Activated CD8-positive, alpha-beta memory T cell treated with anti-CD3 and anti-CD28 coated beads for 24 hours (primary cell): ENCODE results near the gene GOLT1A.
"Not testable (repeated sequence)": the region's sequence is repeated elsewhere in the genome, so short reads cannot be mapped to it uniquely, and the experiment has no call there.

ENCODE experiments used
- DNase-seq: peaks from one replicate; pipeline ENCODE4 v3.0.0-alpha.2; 2020

GOLT1A gene

GRCh38 chr1:204246876-204247275 lies 33.1 kb upstream of the GOLT1A start:
- no peak for DNase-seq

GRCh38 chr1:204242920-204243319 lies 29.1 kb upstream of the GOLT1A start:
- no peak for DNase-seq

GRCh38 chr1:204241914-204242313 lies 28.1 kb upstream of the GOLT1A start:
- DNase-seq, result no peak

- DNase-seq, result no peak
Observed at GRCh38 chr1:204241050-204241449, 27.3 kb upstream of the GOLT1A start.

GRCh38 chr1:204240233-204240632 lies 26.4 kb upstream of the GOLT1A start:
- no peak for DNase-seq

- not testable (repeated sequence) for DNase-seq
Observed at GRCh38 chr1:204239401-204239800, 25.6 kb upstream of the GOLT1A start.

- not testable (repeated sequence) for DNase-seq
Observed at GRCh38 chr1:204238520-204238919, 24.7 kb upstream of the GOLT1A start.

GRCh38 chr1:204237515-204237914 lies 23.7 kb upstream of the GOLT1A start:
- DNase-seq, result not testable (repeated sequence)

GRCh38 chr1:204232526-204232925 lies 18.7 kb upstream of the GOLT1A start:
- DNase-seq, result no peak

- no peak for DNase-seq
Observed at GRCh38 chr1:204230211-204230610, 16.4 kb upstream of the GOLT1A start.

GRCh38 chr1:204228896-204229295 lies 15.1 kb upstream of the GOLT1A start:
- DNase-seq, result no peak

GRCh38 chr1:204227996-204228785 lies 14.4 kb upstream of the GOLT1A start:
- DNase-seq, result no peak

- DNase-seq, result no peak
Observed at GRCh38 chr1:204227351-204227750, 13.6 kb upstream of the GOLT1A start.

GRCh38 chr1:204225841-204226735 lies 12.3 kb upstream of the GOLT1A start:
- DNase-seq, result no peak

- no peak for DNase-seq
Observed at GRCh38 chr1:204224655-204225054, 10.9 kb upstream of the GOLT1A start.

- no peak for DNase-seq
Observed at GRCh38 chr1:204223129-204223860, 9.5 kb upstream of the GOLT1A start.

GRCh38 chr1:204222764-204223055 lies 8.9 kb upstream of the GOLT1A start:
- no peak for DNase-seq

GRCh38 chr1:204222006-204222763 lies 8.4 kb upstream of the GOLT1A start:
- DNase-seq, result no peak

GRCh38 chr1:204221271-204221670 lies 7.5 kb upstream of the GOLT1A start:
- DNase-seq, result no peak

- DNase-seq, result no peak
Observed at GRCh38 chr1:204219971-204220616, 6.3 kb upstream of the GOLT1A start.

- DNase-seq, result no peak
Observed at GRCh38 chr1:204218552-204218951, 4.8 kb upstream of the GOLT1A start.

- no peak for DNase-seq
Observed at GRCh38 chr1:204217648-204218000, 3.8 kb upstream of the GOLT1A start.
